Occipital lobe (tissue), 2 donors: ENCODE measurements around the gene DNAJA2. TPM values are rescaled to one million over a fixed set of nuclear protein-coding genes. Genes with fewer than 3 reads are reported as not detected.
"Not testable (repeated sequence)": the region's sequence is repeated elsewhere in the genome, so short reads cannot be mapped to it uniquely, and the experiment has no call there.

ENCODE experiments used
- DNase-seq: peaks from one replicate; lab custom pipeline; 2025; lab: John Stamatoyannopoulos, UW
- total RNA-seq: library from RNA; depleted of rRNA; stranded (reverse); fragments of >200 nt; gene quantifications from one replicate; pipeline ENCODE4 v1.2.3, GENCODE V29; 2014

Gene DNAJA2
- total RNA-seq, 1 donor from 2014 or later = 104 TPM

- no peak for DNase-seq
These were observed 2.5 kb upstream of the DNAJA2 start for GRCh38 chr16:46975908-46976470.

- no peak for DNase-seq
These were observed 1.7 kb upstream of the DNAJA2 start for GRCh38 chr16:46975165-46975564.

- DNase-seq = no peak
These were observed 878 bp upstream of the DNAJA2 start for GRCh38 chr16:46974352-46974751.

GRCh38 chr16:46973996-46974324 is 486 bp upstream of the DNAJA2 start:
- DNase-seq = no peak

- no peak for DNase-seq
These were observed 856 bp downstream of the DNAJA2 start for GRCh38 chr16:46972429-46973206.

- DNase-seq = no peak
These were observed 2.2 kb downstream of the DNAJA2 start for GRCh38 chr16:46971271-46971670.

- DNase-seq = no peak
These were observed 3.4 kb downstream of the DNAJA2 start for GRCh38 chr16:46970089-46970488.

GRCh38 chr16:46968063-46968435 is 5.4 kb downstream of the DNAJA2 start:
- no peak for DNase-seq

- DNase-seq = no peak
These were observed 10.8 kb downstream of the DNAJA2 start for GRCh38 chr16:46962629-46963028.

GRCh38 chr16:46961373-46962353 is 11.8 kb downstream of the DNAJA2 start:
- DNase-seq = no peak

GRCh38 chr16:46954562-46954961 is 18.9 kb downstream of the DNAJA2 start:
- no peak for DNase-seq

GRCh38 chr16:46950009-46950408 is 23.5 kb downstream of the DNAJA2 start:
- DNase-seq = no peak

- no peak for DNase-seq
These were observed 24.1 kb downstream of the DNAJA2 start for GRCh38 chr16:46949241-46949892.

GRCh38 chr16:46948548-46949166 is 24.8 kb downstream of the DNAJA2 start:
- no peak for DNase-seq

- DNase-seq = no peak
These were observed 25.4 kb downstream of the DNAJA2 start for GRCh38 chr16:46947900-46948547.

- not testable (repeated sequence) for DNase-seq
These were observed 28.8 kb downstream of the DNAJA2 start for GRCh38 chr16:46944713-46945112.

GRCh38 chr16:46937536-46937935 is 35.9 kb downstream of the DNAJA2 start:
- DNase-seq = no peak

GRCh38 chr16:46932802-46933201 is 40.7 kb downstream of the DNAJA2 start:
- DNase-seq = no peak

GRCh38 chr16:46930861-46931260 is 42.6 kb downstream of the DNAJA2 start:
- no peak for DNase-seq
